ENCODE measurements around the gene RPS26. TPM values are rescaled to one million over a fixed set of nuclear protein-coding genes. Genes with fewer than 3 reads are reported as not detected.
A peak's percentile ranks its signal among the peaks of the same experiment; 100 is the strongest.
"Not testable (repeated sequence)": the region's sequence is repeated elsewhere in the genome, so short reads cannot be mapped to it uniquely, and the experiment has no call there.

RPS26 gene
- total RNA-seq, 1 donor from 2014 or later: 119 TPM

DNA sequence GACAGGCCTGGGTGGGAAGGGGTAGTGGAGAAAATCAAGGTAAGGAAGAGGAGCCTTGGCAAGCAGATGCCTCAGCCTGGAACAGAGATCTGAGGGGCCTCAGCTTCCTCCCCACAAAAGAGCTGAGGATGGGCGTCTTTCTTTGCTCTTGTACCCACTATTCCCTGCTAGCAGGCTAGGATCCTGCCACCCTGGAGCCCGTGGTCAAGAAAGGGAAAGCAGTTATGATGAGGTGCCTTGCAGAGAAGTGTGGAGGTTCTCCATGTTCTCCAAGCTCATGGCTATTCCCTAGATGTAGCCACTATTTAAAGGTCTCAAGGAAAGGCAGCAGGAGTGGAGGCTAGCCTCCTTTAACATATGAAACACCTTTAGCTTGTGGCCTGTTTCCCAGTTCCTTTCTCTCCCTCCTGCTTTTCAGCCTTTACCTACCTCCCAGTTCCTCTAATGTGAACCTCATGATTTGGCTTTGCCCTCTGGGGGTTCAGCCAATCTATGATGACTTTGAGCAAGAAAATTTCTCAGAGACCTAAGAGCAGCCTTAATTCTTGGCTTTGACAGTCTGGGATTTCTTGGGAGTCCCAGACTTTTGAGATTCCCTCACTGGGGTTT, 19.7 kb upstream of the RPS26 start:
- no peak for DNase-seq (ENCODE audit: low read depth)

DNA sequence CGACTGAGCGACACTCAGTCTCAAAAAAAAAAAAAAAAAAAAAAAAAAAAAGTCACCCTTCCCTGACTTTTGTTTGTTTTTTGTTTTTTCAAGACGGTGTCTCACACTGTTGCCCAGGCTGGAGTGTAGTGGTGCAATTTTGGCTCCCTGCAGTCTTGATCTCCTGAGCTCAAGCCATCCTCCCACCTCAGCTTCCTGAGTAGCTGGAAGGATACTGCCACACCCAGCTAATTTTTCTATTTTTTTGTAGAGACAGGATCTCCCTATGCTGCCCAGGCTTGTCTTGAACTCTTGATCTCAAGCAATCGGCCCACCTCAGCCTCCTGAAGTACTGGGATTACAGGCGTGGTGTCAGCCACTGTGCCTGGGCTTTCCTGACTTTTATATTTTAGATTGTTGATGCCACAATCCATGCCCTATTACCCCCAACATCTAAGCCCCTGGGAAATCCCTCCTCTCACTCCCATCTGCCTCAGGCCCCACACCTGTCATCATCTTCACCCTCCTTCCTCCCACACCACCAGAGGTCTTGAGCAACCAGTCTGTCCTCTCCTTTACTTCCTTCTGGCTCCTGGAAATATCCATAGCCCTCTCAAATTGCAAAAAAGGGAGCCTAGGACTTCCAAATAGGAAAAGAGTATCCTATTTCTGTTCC, 13.1 kb upstream of the RPS26 start:
- DNase-seq (ENCODE audit: low read depth): no peak

- DNase-seq (ENCODE audit: low read depth): no peak
Observed at GRCh38 chr12:56029166-56029519, 12.6 kb upstream of the RPS26 start.

GRCh38 chr12:56029666-56030293, 11.9 kb upstream of the RPS26 start:
- DNase-seq (ENCODE audit: low read depth): peak; percentile 51

GRCh38 chr12:56031987-56032386, 9.7 kb upstream of the RPS26 start:
- DNase-seq (ENCODE audit: low read depth): no peak

- DNase-seq (ENCODE audit: low read depth): no peak
Observed at GRCh38 chr12:56034586-56035332, 7.0 kb upstream of the RPS26 start.

GRCh38 chr12:56037161-56037560, 4.6 kb upstream of the RPS26 start:
- no peak for DNase-seq (ENCODE audit: low read depth)

GRCh38 chr12:56038022-56038655, 3.6 kb upstream of the RPS26 start:
- DNase-seq (ENCODE audit: low read depth): no peak

GRCh38 chr12:56040151-56040550, 1.6 kb upstream of the RPS26 start:
- no peak for DNase-seq (ENCODE audit: low read depth)

GRCh38 chr12:56040963-56041551, 661 bp upstream of the RPS26 start:
- DNase-seq (ENCODE audit: low read depth): no peak

- DNase-seq (ENCODE audit: low read depth): not testable (repeated sequence)
Observed at GRCh38 chr12:56042430-56042813, 704 bp downstream of the RPS26 start.

GRCh38 chr12:56042843-56043242, 1.1 kb downstream of the RPS26 start:
- DNase-seq (ENCODE audit: low read depth): no peak

DNA sequence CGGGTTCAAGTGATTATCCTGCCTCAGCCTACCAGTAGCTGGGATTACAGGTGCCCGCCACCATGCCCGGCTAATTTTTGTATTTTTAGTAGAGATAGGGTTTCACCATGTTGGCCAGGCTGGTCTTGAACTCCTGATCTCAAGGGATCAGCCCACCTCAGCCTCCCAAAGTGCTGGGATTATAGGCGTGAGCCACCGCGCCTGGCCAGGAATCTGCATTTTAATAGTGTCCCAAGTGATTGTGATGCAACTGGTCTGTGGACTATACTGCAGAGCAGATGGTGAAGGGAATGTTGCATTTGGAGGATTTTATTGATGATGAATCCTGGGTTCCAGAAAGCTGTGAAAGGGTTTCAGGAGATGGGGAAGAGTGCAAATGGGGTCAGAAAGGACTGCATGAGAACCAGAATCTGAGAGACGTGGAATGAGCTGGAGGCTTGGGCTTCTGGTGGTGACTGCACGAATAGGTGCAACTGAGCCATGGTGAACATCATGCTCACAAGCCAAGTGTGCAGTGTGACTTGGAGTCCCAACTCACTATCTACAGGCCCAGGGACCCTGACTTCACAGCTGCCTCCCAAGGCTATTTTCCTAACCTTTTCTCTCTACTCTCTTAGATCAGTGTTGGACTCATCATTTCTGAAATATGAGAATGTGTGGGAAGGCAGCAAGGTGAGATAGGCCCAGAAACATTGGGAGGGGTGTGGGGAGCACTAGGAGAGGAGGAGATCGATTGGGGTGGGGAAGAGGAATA, 4.5 kb downstream of the RPS26 start:
- DNase-seq (ENCODE audit: low read depth): no peak

DNA sequence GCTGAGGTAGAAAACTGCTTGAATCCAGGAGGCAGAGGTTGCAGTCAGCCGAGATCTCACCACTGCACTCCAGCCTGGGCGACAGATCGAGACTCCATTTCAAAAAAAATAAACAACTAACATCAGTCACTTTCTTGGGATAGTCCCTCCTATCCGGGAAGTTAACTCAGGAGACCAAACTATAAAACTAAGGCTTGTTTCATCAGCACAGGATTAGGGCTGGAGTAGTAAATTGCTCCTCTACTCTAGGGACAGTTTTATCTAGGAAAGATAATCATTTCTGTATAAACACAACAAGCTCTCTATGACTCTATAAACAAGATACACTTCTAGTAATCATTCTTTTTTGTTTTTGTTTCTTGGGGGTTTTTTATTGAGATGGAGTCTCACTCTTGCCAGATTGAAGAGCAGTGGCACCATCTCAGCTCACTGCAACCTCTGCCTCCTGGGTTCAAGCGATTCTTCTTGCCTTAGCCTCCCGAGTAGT, 11.7 kb downstream of the RPS26 start:
- DNase-seq (ENCODE audit: low read depth): no peak

GRCh38 chr12:56059964-56060363, 18.2 kb downstream of the RPS26 start:
- not testable (repeated sequence) for DNase-seq (ENCODE audit: low read depth)

DNA sequence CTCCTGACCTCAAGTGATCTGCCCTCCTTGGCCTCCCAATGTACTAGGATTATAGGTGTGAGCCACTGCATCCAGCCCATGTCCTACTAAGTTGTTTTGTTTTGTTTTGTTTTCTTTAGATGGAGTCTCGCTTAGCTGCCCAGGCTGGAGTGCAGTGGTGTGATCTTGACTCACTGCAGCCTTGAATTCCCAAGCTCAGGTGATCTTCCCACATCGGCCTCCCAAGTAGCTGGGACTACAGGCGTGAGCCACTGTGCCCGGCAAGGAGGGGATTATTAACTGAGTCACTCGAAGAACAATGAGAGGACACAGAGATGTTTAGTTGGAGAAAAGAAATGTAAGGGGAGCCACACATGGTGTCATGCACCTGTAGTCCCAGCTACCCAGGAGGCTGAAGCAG, 20.3 kb downstream of the RPS26 start:
- DNase-seq (ENCODE audit: low read depth): peak; percentile 61

DNA sequence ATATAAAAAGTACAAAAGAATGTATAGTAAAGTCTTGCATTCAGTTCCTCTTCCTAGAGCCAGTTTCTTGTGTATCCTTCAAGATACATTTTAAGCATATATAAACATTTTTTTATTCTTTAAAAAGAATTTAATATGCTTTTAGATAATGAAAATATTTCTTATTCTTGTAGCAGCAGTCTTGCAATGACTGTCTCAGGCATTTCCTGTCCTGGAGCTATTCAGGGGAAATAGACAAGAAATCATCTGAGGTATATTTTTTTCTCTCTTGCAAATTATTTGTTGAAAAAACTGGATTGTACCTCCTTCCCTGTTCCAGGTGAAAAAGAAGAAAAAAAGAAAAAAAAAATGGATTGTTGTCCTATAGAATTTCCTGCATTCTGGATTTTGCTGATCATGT, 21.3 kb downstream of the RPS26 start:
- no peak for DNase-seq (ENCODE audit: low read depth)

- DNase-seq (ENCODE audit: low read depth): peak; percentile 8
Observed at GRCh38 chr12:56071648-56072047, 29.9 kb downstream of the RPS26 start.

DNA sequence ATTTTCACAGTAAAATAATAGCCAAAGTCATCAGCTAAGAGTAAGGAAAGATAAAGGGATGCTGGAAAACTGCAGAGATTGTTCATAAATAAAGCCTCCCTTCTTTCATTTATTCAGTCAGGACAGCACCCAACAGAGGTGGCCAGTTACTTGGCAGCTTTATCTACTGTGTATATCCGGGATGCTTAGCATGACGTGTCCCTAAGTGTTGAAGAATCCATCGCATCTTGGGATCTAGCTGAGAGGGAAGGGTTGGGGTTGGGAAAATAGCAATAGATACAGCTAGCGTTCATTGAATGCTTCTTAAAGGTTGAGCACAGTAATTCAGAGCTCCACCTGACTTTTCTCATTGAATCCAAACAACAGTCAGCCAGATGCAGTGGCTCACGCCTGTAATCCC, 32.7 kb downstream of the RPS26 start:
- DNase-seq (ENCODE audit: low read depth): no peak

- peak; percentile 15 for DNase-seq (ENCODE audit: low read depth)
Observed at GRCh38 chr12:56077966-56078365, 36.2 kb downstream of the RPS26 start.

- no peak for DNase-seq (ENCODE audit: low read depth)
Observed at GRCh38 chr12:56078427-56078826, 36.7 kb downstream of the RPS26 start.

All from renal cortical epithelial cell (primary cell).